HG02642 (cell line): ENCODE data around the gene RFESD.

ENCODE experiments used
- ATAC-seq: cut with Tn5 transposase; IDR thresholded peaks from one replicate; pipeline ENCODE4 v1.9.1; 2021; ENCODE audit warnings: mild to moderate bottlenecking; ENCODE audit not compliant: unreplicated experiment, poor library complexity

Gene RFESD

GRCh38 chr5:95660060-95660459, 13.5 kb downstream of the RFESD start:
- no peak for ATAC-seq

- no peak for ATAC-seq
These were observed 16.4 kb downstream of the RFESD start for GRCh38 chr5:95662946-95663345.

- no peak for ATAC-seq
These were observed 17.7 kb downstream of the RFESD start for GRCh38 chr5:95664204-95664786.

- no peak for ATAC-seq
These were observed 20.6 kb downstream of the RFESD start for GRCh38 chr5:95667061-95667618.

- ATAC-seq, result no peak
These were observed 21.1 kb downstream of the RFESD start for GRCh38 chr5:95667678-95668077.

GRCh38 chr5:95668216-95668615, 21.6 kb downstream of the RFESD start:
- ATAC-seq, result no peak

GRCh38 chr5:95668728-95669127, 22.2 kb downstream of the RFESD start:
- no peak for ATAC-seq

GRCh38 chr5:95669540-95669939, 23.0 kb downstream of the RFESD start:
- no peak for ATAC-seq

GRCh38 chr5:95669985-95670384, 23.4 kb downstream of the RFESD start:
- no peak for ATAC-seq

- no peak for ATAC-seq
These were observed 24.0 kb downstream of the RFESD start for GRCh38 chr5:95670568-95670967.

GRCh38 chr5:95671826-95672225, 25.2 kb downstream of the RFESD start:
- ATAC-seq, result no peak

- no peak for ATAC-seq
These were observed 26.1 kb downstream of the RFESD start for GRCh38 chr5:95672641-95673040.

GRCh38 chr5:95673081-95673480, 26.5 kb downstream of the RFESD start:
- ATAC-seq, result no peak

- no peak for ATAC-seq
These were observed 36.3 kb downstream of the RFESD start, which contains the start of gene SPATA9 for GRCh38 chr5:95682891-95683290. Gene SPATA9, minus strand, starts transcription at chr5:95682991. Its CDS starts 137 bp downstream, at chr5:95682854.

- ATAC-seq, result no peak
These were observed 37.8 kb downstream of the RFESD start for GRCh38 chr5:95684361-95684760.

- ATAC-seq, result no peak
These were observed 40.1 kb downstream of the RFESD start for GRCh38 chr5:95686651-95687050.

GRCh38 chr5:95689680-95690079, 43.1 kb downstream of the RFESD start:
- no peak for ATAC-seq

- no peak for ATAC-seq
These were observed 43.8 kb downstream of the RFESD start for GRCh38 chr5:95690333-95690732.

- ATAC-seq, result no peak
These were observed 51.5 kb downstream of the RFESD start for GRCh38 chr5:95697781-95698681.

- no peak for ATAC-seq
These were observed 52.8 kb downstream of the RFESD start for GRCh38 chr5:95699337-95699736.

- ATAC-seq, result no peak
These were observed 54.5 kb downstream of the RFESD start for GRCh38 chr5:95701074-95701473.
